ENCODE measurements around the gene PRR5. TPM values are rescaled to one million over a fixed set of nuclear protein-coding genes. Genes with fewer than 3 reads are reported as not detected.
A peak's percentile ranks its signal among the peaks of the same experiment; 100 is the strongest.

PRR5 gene
- polyA plus RNA-seq, 1 experiment = 12.9 TPM

DNA sequence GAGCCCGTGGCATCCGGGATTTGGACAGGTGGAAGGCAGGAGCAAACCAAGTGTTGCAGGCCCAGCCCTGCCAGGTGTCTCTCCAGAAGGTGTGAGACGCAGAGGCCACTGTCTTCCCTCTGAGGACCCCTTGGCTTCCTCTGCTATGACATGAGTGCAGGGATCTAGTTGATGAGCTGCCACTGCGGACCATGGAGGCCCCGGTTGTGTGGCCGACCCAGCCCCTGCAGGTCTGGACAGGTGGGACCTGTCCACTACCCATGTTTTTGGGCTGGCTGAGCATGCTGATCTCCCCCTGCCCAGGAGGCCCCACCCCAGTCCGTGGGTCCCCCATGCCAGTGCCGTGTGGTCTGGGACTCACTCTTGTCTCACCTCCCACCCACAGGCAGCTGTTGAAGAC is 22.9 kb downstream of the PRR5 start:
- Histone ChIP-seq H3K27me3 (ENCODE audit: control insufficient read depth, insufficient read depth, low read length) (no peaks in the 10 kb centered on the region), H3K9me3 (ENCODE audit: control insufficient read depth, insufficient read depth, low read length) (no peaks in the 10 kb centered on the region; the same call in 1 of the 2 replicates), H3K4me3 (ENCODE audit: low read depth, low read length) (no peak overlapping the region), H3K27ac (ENCODE audit: low read depth, low read length) (no peak overlapping the region)
- ChIA-PET CTCF (no interaction called here), POLR2A (no interaction called here)
- TF ChIP-seq, protein P1, sequence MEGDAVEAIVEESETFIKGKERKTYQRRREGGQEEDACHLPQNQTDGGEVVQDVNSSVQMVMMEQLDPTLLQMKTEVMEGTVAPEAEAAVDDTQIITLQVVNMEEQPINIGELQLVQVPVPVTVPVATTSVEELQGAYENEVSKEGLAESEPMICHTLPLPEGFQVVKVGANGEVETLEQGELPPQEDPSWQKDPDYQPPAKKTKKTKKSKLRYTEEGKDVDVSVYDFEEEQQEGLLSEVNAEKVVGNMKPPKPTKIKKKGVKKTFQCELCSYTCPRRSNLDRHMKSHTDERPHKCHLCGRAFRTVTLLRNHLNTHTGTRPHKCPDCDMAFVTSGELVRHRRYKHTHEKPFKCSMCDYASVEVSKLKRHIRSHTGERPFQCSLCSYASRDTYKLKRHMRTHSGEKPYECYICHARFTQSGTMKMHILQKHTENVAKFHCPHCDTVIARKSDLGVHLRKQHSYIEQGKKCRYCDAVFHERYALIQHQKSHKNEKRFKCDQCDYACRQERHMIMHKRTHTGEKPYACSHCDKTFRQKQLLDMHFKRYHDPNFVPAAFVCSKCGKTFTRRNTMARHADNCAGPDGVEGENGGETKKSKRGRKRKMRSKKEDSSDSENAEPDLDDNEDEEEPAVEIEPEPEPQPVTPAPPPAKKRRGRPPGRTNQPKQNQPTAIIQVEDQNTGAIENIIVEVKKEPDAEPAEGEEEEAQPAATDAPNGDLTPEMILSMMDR (IDR thresholded peaks at IDR 0.05; ENCODE audit: low read depth, low read length) = no peak
- no peak for DNase-seq (ENCODE audit: low read depth, low spot score)

DNA sequence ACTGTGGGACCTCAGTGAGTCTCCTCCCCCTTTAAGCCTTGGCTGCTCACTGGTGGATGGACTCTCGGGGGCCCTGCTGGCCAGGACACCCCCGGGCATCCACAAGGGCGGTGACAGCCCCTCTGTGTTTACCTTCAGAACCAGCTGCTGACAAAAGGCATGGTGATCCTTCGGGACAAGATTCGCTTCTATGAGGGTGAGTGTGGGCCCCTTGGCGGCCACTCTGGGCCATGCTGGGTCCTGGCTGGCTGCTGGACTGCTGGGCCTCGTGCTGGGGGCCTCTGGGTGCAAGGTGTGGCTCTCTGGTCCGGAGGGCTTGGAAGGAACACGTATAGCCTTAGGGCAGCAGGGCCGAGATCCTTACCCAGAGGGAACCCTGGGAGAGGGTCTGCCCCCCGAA is 24.4 kb downstream of the PRR5 start:
- ChIA-PET CTCF (no interaction called here), POLR2A (interaction anchor here (0.7 kb wide), 1 partner anchor 47 kb away, joined by 12 read pairs; no protein-coding TSS in a partner anchor)
- TF ChIP-seq, protein P1 (IDR thresholded peaks at IDR 0.05; ENCODE audit: low read depth, low read length) = no peak
- H3K27me3 ChIP-seq (ENCODE audit: control insufficient read depth, insufficient read depth, low read length) = no peaks in the 10 kb centered on the region
- no peak overlapping the region for H3K27ac ChIP-seq (ENCODE audit: low read depth, low read length)
- no peak for DNase-seq (ENCODE audit: low read depth, low spot score)
- H3K4me3 ChIP-seq (ENCODE audit: low read depth, low read length) = no peak overlapping the region
- H3K9me3 ChIP-seq (ENCODE audit: control insufficient read depth, insufficient read depth, low read length) = no peaks in the 10 kb centered on the region; the same call in 1 of the 2 replicates

GRCh38 chr22:44727148-44727547 is 25.1 kb downstream of the PRR5 start:
- ChIA-PET POLR2A (interaction anchor here (0.7 kb wide), 1 partner anchor 46 kb away, joined by 12 read pairs; no protein-coding TSS in a partner anchor), CTCF (no interaction called here)
- Histone ChIP-seq H3K27me3 (ENCODE audit: control insufficient read depth, insufficient read depth, low read length) (no peaks in the 10 kb centered on the region), H3K27ac (ENCODE audit: low read depth, low read length) (no peak overlapping the region), H3K4me3 (ENCODE audit: low read depth, low read length) (no peak overlapping the region), H3K9me3 (ENCODE audit: control insufficient read depth, insufficient read depth, low read length) (peaks cover 3% of the 10 kb centered on the region; the same call in 1 of the 2 replicates)
- TF ChIP-seq, protein P1 (IDR thresholded peaks at IDR 0.05; ENCODE audit: low read depth, low read length) = no peak
- DNase-seq (ENCODE audit: low read depth, low spot score) = no peak

- H3K27ac ChIP-seq (ENCODE audit: low read depth, low read length) = peak overlapping the region; percentile 11
- CTCF ChIA-PET = interaction anchor here (1.0 kb wide), 1 partner anchor 18 kb away, joined by 3 read pairs; no protein-coding TSS in a partner anchor
- no peak for DNase-seq (ENCODE audit: low read depth, low spot score)
- POLR2A ChIA-PET = no interaction called here
- no peak overlapping the region for H3K4me3 ChIP-seq (ENCODE audit: low read depth, low read length)
- no peaks in the 10 kb centered on the region for H3K27me3 ChIP-seq (ENCODE audit: control insufficient read depth, insufficient read depth, low read length)
- TF ChIP-seq, protein P1 (IDR thresholded peaks at IDR 0.05; ENCODE audit: low read depth, low read length) = no peak
- H3K9me3 ChIP-seq (ENCODE audit: control insufficient read depth, insufficient read depth, low read length) = peaks cover 7% of the 10 kb centered on the region; the same call in 1 of the 2 replicates
Measured at GRCh38 chr22:44727709-44728108, 25.7 kb downstream of the PRR5 start.

- no peak overlapping the region for H3K27ac ChIP-seq (ENCODE audit: low read depth, low read length)
- CTCF ChIA-PET = no interaction called here
- no peak overlapping the region for H3K4me3 ChIP-seq (ENCODE audit: low read depth, low read length)
- no peaks in the 10 kb centered on the region for H3K27me3 ChIP-seq (ENCODE audit: control insufficient read depth, insufficient read depth, low read length)
- POLR2A ChIA-PET = interaction anchor here (1.1 to 1.8 kb wide), 3 partner anchors 23 to 30 kb away, joined by 3 to 13 read pairs (median 7); no protein-coding TSS in a partner anchor
- TF ChIP-seq, protein P1 (IDR thresholded peaks at IDR 0.05; ENCODE audit: low read depth, low read length) = no peak
- H3K9me3 ChIP-seq (ENCODE audit: control insufficient read depth, insufficient read depth, low read length) = peaks cover 7% of the 10 kb centered on the region; the same call in 1 of the 2 replicates
- DNase-seq (ENCODE audit: low read depth, low spot score) = no peak
Measured at GRCh38 chr22:44728761-44729324, 26.8 kb downstream of the PRR5 start.

Measured in AG04450 (cell line).